ENCODE data around the gene HOXB13. TPM values are rescaled to one million over a fixed set of nuclear protein-coding genes. Genes with fewer than 3 reads are reported as not detected.

The HOXB13 gene
- total RNA-seq, 1 experiment from 2014 or later: not detected

DNA sequence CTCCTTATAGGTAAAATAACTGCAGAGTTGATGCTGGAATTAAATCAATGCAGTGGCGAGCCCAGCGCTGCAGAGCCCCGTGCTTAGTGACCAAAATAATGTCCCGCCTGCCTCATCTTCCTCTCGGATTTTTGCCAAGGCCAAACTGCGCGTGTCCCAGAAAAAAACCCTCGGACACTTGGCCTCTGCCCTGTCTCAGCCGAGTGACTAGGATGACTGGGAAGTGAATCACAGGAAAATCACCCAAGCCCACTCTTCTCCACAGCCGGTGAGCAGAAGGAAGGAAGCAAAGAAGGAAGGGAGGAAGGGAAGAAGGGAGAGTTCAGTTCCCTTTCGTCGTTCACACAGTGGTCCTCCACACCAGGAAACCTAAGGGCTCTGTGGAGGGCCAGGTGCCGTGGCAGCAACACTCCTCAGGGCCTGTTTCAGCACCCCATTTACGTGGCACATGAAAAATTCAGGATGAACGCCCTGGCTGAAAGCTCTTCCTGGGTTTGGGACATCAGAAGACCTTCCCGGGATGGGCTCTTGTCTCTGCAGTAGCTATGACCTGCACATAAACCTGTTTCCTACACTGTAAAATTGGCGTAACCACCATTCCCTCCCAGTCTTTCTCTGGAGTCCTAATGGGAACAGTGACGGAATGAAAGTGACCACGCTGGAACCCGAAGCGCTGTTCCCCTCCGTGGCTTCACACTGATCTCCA is 25.4 kb upstream of the HOXB13 start:
- H2BK120ac ChIP-seq (ENCODE audit: low read depth, low read length, poor library complexity, severe bottlenecking): no peak overlapping the region
- H3K27me3 Mint-ChIP-seq (ENCODE audit: low read depth): peaks cover 99% of the 10 kb centered on the region
- no peaks in the 10 kb centered on the region for H3K9me3 ChIP-seq (ENCODE audit: control insufficient read depth, low read depth, low read length)
- no peak overlapping the region for H2BK20ac ChIP-seq (ENCODE audit: low read depth, low read length, poor library complexity, severe bottlenecking)
- H3K56ac ChIP-seq (ENCODE audit: insufficient read length, low read depth, low read length): no peak overlapping the region
- no peaks in the 10 kb centered on the region for H3K79me1 ChIP-seq (ENCODE audit: insufficient read depth, low read depth, low read length, poor library complexity, severe bottlenecking)
- H3K18ac ChIP-seq (ENCODE audit: insufficient read length, low read depth, low read length): no peak overlapping the region
- H3K36me3 Mint-ChIP-seq (ENCODE audit: insufficient read depth in 1 of 3, low read depth in 3 of 3): no peaks in the 10 kb centered on the region; a peak in 1 of 7 replicates
- H4K20me1 ChIP-seq (ENCODE audit: control insufficient read depth, insufficient read depth, insufficient read length): no peaks in the 10 kb centered on the region
- H3K4me1 Mint-ChIP-seq: peaks cover 5 to 8% of the 10 kb centered on the region in 2 experiments
- H3K9ac ChIP-seq (ENCODE audit: extremely low read depth, insufficient read length, low read length): no peak overlapping the region
- H4K8ac ChIP-seq (replicated peaks; ENCODE audit: insufficient read length, low read depth, low read length): no peak overlapping the region
- peaks cover 0 to 5% of the 10 kb centered on the region in 2 experiments; a peak in 2 of 5 replicates for H3K9me3 Mint-ChIP-seq
- no peak overlapping the region for H4K5ac ChIP-seq (ENCODE audit: insufficient read length, low read depth, low read length)
- no peak overlapping the region for H3K27ac Mint-ChIP-seq
- H2BK12ac ChIP-seq (ENCODE audit: insufficient read length, low read depth, low read length): no peak overlapping the region
- H2AFZ ChIP-seq (ENCODE audit: low read length): no peak overlapping the region
- peaks cover 94% of the 10 kb centered on the region for H3K27me3 ChIP-seq (ENCODE audit: insufficient read depth, low read length)
- H3K23ac ChIP-seq (ENCODE audit: insufficient read length, low read depth, low read length): no peak overlapping the region
- no peak for TF ChIP-seq CTCF (conservative IDR thresholded peaks at IDR 0.05)
- WGBS (ENCODE audit: extremely low coverage, insufficient read length, low lambda C conversion rate): no CpG with 5 or more reads among the region's 22 CpGs
- H4K91ac ChIP-seq (ENCODE audit: insufficient read length, low read depth, low read length): no peak overlapping the region
- no peak overlapping the region for H3K14ac ChIP-seq (ENCODE audit: insufficient read depth, low read length)
- no peak overlapping the region for H3K27ac ChIP-seq (ENCODE audit: insufficient read length, low read depth, low read length)
- H2BK15ac ChIP-seq (ENCODE audit: low read depth, low read length): no peak overlapping the region
- H2BK5ac ChIP-seq (ENCODE audit: insufficient read length, low read length): no peak overlapping the region
- no peak overlapping the region for H2AK5ac ChIP-seq (ENCODE audit: insufficient read length, low read length)
- no peaks in the 10 kb centered on the region for H3K23me2 ChIP-seq (ENCODE audit: insufficient read length, low read depth, low read length, poor library complexity, severe bottlenecking)
- H3K4me2 ChIP-seq (ENCODE audit: insufficient read depth, insufficient read length, low read length): no peak overlapping the region
- no peak overlapping the region for H3K4me3 Mint-ChIP-seq
- H3K79me2 ChIP-seq (ENCODE audit: insufficient read depth, low read length): no peaks in the 10 kb centered on the region
- H3T11ph ChIP-seq (ENCODE audit: low read length): no peak overlapping the region
- no peak overlapping the region for H3K4ac ChIP-seq (ENCODE audit: low read depth, low read length)
- DNase-seq: no peak
- H3K4me1 ChIP-seq (ENCODE audit: insufficient read depth, low read length): no peaks in the 10 kb centered on the region
